NCI-H1092 treated with DMSO at 0.1 percent for 48 hours (cell line): ENCODE measurements around the gene PPP1R2.

Experiments
- DNase-seq: peaks from one replicate; lab custom pipeline; 2025; lab: John Stamatoyannopoulos, UW

Gene PPP1R2

GRCh38 chr3:195565716-195566115 is 22.6 kb upstream of the PPP1R2 start:
- DNase-seq, result no peak

GRCh38 chr3:195563317-195563716 is 20.2 kb upstream of the PPP1R2 start:
- DNase-seq, result no peak

GRCh38 chr3:195559723-195560409 is 16.7 kb upstream of the PPP1R2 start:
- no peak for DNase-seq

GRCh38 chr3:195558602-195559001 is 15.5 kb upstream of the PPP1R2 start:
- DNase-seq, result peak; percentile 44

- no peak for DNase-seq
These were observed 14.2 kb upstream of the PPP1R2 start for GRCh38 chr3:195557322-195557721.

GRCh38 chr3:195556390-195556789 is 13.3 kb upstream of the PPP1R2 start:
- DNase-seq, result no peak

GRCh38 chr3:195555110-195555509 is 12.0 kb upstream of the PPP1R2 start:
- no peak for DNase-seq

- DNase-seq, result no peak
These were observed 11.3 kb upstream of the PPP1R2 start for GRCh38 chr3:195554458-195554857.

GRCh38 chr3:195553268-195553667 is 10.1 kb upstream of the PPP1R2 start:
- no peak for DNase-seq

- no peak for DNase-seq
These were observed 8.4 kb upstream of the PPP1R2 start for GRCh38 chr3:195551381-195551978.

- no peak for DNase-seq
These were observed 7.6 kb upstream of the PPP1R2 start for GRCh38 chr3:195550723-195551122.

GRCh38 chr3:195549931-195550519 is 6.9 kb upstream of the PPP1R2 start:
- no peak for DNase-seq

- DNase-seq, result no peak
These were observed 5.9 kb upstream of the PPP1R2 start for GRCh38 chr3:195548987-195549386.

- no peak for DNase-seq
These were observed 5.4 kb upstream of the PPP1R2 start for GRCh38 chr3:195548501-195548900.

GRCh38 chr3:195548006-195548405 is 4.9 kb upstream of the PPP1R2 start:
- DNase-seq, result no peak

- no peak for DNase-seq
These were observed 3.0 kb upstream of the PPP1R2 start for GRCh38 chr3:195546130-195546560.

- no peak for DNase-seq
These were observed 1.5 kb upstream of the PPP1R2 start for GRCh38 chr3:195544634-195545033.

GRCh38 chr3:195544230-195544536 is 1.1 kb upstream of the PPP1R2 start:
- no peak for DNase-seq

GRCh38 chr3:195543500-195544229 is 540 bp upstream of the PPP1R2 start:
- DNase-seq, result peak; percentile 91

- DNase-seq, result no peak
These were observed 818 bp downstream of the PPP1R2 start for GRCh38 chr3:195542316-195542697.

- DNase-seq, result no peak
These were observed 2.6 kb downstream of the PPP1R2 start for GRCh38 chr3:195540511-195540910.

GRCh38 chr3:195540027-195540426 is 3.1 kb downstream of the PPP1R2 start:
- no peak for DNase-seq

- DNase-seq, result no peak
These were observed 3.6 kb downstream of the PPP1R2 start for GRCh38 chr3:195539479-195539878.
